Measurements from ENCODE around the gene NOL12.

DNA sequence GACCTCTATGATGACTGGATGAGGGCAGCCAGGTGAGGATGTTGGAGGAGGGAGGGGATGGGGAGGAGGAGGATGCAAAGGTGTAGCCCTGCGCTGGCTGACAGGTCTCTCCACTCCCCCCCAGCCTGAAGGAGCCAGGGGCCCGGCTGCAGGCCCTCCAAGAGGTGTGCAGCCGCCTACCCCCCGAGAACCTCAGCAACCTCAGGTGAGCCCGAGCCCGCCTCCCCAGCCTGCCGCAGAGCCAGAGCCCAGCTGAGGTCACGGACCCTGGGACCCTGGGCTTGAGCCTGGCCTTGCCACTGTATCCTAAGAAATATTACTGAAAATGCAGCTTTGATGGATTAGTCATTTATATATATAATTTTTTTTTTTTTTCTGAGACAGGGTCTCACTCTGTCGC lies 38.8 kb upstream of the NOL12 start:
- no peak for TF ChIP-seq POLR2A (IDR thresholded peaks at IDR 0.05)
- TF ChIP-seq, protein P1, sequence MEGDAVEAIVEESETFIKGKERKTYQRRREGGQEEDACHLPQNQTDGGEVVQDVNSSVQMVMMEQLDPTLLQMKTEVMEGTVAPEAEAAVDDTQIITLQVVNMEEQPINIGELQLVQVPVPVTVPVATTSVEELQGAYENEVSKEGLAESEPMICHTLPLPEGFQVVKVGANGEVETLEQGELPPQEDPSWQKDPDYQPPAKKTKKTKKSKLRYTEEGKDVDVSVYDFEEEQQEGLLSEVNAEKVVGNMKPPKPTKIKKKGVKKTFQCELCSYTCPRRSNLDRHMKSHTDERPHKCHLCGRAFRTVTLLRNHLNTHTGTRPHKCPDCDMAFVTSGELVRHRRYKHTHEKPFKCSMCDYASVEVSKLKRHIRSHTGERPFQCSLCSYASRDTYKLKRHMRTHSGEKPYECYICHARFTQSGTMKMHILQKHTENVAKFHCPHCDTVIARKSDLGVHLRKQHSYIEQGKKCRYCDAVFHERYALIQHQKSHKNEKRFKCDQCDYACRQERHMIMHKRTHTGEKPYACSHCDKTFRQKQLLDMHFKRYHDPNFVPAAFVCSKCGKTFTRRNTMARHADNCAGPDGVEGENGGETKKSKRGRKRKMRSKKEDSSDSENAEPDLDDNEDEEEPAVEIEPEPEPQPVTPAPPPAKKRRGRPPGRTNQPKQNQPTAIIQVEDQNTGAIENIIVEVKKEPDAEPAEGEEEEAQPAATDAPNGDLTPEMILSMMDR (IDR thresholded peaks at IDR 0.05) = no peak
